ENCODE results near the gene DPF3.

DNA sequence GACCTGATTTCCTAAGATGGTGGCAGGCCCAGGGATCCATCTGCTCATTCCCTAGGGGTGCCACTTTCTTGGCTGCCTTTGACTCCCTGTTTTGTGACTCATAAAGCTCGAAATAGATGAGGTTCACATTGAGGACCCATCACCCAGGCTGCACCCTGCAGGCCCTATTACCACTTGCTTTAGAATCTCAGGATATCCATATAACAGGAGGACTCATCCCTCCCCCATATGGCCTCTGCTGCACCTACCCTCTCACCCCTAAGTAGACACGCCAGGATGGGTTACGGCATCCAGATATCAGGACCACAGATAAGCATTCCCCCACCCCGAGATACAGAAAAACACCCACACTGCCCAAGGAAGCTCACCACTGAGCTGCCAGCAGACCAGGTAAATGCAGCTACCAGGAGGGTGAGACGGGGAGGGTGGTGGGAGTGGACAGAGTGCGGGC, 155.7 kb downstream of the DPF3 start:
- TF ChIP-seq, protein P1, sequence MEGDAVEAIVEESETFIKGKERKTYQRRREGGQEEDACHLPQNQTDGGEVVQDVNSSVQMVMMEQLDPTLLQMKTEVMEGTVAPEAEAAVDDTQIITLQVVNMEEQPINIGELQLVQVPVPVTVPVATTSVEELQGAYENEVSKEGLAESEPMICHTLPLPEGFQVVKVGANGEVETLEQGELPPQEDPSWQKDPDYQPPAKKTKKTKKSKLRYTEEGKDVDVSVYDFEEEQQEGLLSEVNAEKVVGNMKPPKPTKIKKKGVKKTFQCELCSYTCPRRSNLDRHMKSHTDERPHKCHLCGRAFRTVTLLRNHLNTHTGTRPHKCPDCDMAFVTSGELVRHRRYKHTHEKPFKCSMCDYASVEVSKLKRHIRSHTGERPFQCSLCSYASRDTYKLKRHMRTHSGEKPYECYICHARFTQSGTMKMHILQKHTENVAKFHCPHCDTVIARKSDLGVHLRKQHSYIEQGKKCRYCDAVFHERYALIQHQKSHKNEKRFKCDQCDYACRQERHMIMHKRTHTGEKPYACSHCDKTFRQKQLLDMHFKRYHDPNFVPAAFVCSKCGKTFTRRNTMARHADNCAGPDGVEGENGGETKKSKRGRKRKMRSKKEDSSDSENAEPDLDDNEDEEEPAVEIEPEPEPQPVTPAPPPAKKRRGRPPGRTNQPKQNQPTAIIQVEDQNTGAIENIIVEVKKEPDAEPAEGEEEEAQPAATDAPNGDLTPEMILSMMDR (IDR thresholded peaks at IDR 0.05), result no peak
- TF ChIP-seq POLR2A (IDR thresholded peaks at IDR 0.05), result no peak

All from lower leg skin (tissue), 3 donors.